GM19372 (cell line): ENCODE data around the gene CEP290.
A peak's percentile ranks its signal among the peaks of the same experiment; 100 is the strongest.
"Not testable (repeated sequence)": the region's sequence is repeated elsewhere in the genome, so short reads cannot be mapped to it uniquely, and the experiment has no call there.

Experiments used
- ATAC-seq: cut with Tn5 transposase; IDR thresholded peaks from one replicate; pipeline ENCODE4 v1.9.1; 2021; ENCODE audit warnings: mild to moderate bottlenecking, low read depth, moderate library complexity; ENCODE audit not compliant: unreplicated experiment

Gene CEP290

DNA sequence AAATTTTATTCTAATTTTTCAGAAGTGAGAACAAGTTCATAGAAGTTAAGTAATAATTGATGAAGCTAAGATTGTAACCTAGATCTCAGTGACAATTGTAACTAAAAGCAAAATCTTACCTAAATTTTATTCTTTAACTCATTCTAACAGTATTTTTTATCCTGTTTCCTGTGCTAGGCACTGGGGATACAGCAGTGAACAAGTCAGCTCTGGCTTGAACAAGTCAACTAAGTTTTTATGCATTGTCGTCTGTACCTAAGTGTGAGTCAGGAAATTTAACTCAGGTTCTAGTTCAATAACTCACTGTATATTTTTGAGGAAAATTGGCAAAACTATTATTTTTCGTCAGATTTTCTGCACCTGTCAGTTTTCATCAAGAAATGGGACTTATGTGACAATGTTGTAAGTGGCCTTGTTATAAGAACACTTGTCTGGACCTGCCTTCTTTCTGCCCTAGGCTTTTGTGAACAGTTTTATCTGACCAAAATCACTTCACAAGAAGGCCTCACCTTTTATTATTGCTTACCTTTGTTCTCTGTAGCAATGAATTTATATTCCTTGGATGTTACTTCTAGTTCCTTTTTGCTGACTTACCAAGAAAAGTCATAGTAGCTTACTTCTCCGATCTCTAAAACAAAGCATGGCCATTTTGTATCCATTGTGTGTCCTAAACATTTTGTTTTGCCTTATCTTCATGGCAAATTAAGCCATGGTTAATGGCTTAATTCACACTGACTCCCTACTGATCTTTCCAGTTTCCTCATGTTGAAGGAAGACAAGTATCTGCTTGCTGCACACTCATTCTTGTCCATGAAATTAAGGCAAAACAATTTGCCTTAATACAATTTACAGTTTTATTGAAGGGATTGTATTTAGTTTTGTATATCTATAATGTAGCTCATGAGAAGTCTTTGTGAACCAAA is 2.9 kb upstream of the CEP290 start:
- no peak for ATAC-seq

DNA sequence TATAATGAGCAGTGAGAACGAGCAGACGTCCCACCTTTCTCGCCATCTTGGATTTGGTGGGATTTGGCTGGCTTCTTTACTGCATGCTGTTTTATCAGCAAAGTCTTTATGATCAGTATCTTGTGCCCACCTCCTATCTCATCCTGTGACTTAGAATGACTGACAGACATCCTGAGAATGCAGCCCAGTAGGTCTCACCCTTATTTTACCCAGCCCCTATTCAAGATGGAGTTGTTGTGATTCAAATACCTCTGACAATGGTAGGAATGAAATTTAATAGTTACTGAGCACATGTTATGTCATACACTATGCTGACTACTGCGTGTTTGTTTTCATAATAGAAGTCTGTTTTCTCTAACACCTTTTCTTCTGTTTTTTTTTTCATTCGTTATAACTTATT is 2.1 kb upstream of the CEP290 start:
- ATAC-seq = no peak

DNA sequence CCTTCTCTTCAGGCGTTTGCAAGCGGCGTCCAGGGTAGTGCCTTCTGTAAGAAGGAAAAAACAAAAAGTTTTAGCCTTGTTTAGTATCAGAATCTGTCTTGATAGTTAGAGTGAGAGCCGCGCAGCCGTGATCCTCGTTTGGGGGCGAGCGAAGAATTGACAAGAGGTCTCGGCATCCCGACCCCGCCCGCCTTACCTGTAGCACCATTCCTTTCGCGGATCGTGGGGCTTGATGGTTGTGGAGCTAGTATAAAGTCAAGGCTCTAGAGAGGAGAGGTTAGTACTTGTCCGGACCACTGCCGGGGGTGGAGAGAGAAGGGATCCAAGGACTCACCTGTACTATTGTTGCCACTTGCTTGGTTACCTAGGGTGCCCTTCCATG is 713 bp upstream of the CEP290 start:
- ATAC-seq = peak; percentile 0

DNA sequence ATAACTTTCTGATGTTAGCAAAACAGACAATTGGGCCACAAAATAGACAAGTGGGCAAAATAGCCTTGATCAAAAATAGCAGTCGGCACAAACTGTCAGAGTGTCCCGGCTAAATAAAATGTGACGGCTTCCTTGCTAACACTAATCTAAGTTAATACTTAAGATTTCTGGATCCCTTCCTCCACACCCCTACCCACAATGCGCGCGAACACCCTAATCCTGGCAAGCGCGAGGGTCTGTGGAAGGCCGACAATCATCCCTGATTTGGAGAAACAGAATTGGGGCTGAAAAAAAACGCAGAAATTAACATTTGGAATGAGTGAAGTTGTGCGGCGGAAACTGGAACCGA is 489 bp downstream of the CEP290 start:
- ATAC-seq = no peak

DNA sequence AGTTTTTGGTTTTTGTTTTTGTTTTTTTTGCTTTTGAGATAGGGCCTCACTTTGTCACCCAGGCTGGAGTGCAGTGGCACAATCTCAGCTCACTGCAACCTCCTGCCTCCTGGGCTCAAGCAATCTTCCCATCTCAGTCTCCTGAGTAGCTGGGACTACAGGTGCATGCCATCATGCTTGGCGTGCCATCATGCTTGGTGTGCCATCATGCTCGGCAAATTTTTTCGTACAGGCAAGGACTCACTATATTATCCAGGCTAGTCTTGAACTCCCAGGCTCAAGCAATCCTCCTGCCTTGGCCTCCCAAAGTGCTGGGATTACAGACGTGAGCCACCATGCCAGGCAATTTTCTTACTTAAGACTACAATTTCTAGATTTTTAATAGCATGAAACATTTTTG is 2.2 kb downstream of the CEP290 start:
- not testable (repeated sequence) for ATAC-seq

DNA sequence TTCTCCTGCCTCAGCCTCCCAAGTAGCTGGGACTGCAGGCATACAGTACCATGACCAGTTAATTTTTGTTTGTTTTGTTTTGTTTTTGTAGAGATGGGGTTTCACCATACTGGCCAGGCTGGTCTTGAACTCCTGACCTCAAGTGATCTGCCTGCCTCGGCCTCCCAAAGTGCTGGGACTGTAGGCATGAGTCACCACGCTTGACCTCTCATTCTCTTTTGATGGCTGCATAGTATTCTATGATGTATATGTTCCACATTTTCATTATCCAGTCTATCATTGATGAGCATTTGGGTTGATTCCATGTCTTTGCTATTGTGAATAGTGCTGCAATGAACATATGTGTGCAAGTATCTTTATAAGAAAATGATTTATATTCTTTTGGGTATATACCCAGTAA is 8.7 kb downstream of the CEP290 start:
- ATAC-seq = not testable (repeated sequence)

DNA sequence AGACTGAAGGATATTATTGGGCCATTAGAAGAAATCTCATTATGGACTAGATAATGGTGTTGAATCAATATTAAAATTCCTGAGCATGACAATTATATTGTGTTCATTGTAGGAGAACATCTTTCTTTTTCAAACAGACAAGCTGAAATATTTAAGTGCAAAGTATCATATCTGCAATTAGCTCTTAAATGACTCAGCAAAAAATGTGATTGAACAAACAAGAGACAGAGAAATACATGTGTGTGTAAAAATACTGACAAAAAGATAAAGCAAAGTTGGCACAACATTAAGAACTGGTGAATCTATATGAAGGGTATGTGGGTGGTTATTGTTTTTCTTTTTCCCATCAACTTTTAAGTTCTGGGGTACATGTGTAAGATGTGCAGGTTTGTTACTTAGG is 9.5 kb downstream of the CEP290 start:
- no peak for ATAC-seq

DNA sequence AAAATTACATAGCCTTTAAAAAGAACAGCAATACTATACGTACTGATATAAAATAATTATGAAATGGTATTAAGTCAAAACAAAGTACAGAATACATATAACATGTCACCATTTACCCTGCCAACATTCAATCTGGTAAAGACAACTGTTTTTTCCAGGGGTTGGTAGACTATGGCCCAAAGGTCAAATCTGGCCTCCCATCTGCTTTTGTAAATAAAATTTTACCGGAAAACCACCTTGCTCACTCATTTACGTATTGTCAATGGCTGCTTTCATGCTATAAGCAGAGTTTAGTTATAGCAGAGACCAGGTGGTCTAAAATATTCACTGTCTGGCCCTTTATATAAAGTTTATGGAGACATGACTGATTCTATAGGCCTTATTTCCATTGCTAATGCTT is 14.0 kb downstream of the CEP290 start:
- no peak for ATAC-seq

DNA sequence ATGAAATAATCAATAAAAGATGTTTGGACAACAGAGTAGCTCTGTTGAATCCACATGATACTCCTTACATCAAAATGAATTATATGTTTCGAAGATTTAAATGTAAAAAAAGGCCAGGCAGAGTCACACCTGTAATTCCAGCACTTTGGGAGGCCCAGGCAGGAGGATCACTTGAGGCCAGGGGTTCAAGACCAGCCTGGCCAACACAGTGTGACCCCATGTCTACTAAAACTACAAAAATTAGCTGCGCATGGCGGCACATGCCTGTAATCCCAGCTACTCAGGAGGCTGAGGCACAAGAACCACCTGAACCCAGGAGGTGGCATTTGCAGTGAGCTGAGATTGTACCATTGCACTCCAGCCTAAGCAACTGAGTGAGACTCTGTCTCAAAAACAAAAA is 14.8 kb downstream of the CEP290 start:
- no peak for ATAC-seq

DNA sequence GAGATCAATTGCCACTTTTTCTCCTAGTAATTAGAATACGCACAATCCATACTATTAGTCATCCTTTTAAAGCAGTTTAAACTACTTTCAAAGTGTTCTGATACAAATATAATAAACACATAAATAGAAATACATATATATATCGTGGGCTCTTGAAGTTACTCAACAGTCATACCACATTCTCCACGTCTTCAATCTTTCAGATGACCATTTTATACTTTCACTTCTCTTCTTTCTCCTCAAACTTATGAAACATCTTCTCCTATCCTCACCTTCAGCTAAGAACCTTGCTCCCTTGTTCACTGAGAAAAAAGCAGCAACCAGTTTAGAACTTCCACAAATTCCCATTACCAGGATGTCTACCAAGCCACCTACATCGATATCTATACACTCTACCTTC is 19.2 kb downstream of the CEP290 start:
- ATAC-seq = no peak

DNA sequence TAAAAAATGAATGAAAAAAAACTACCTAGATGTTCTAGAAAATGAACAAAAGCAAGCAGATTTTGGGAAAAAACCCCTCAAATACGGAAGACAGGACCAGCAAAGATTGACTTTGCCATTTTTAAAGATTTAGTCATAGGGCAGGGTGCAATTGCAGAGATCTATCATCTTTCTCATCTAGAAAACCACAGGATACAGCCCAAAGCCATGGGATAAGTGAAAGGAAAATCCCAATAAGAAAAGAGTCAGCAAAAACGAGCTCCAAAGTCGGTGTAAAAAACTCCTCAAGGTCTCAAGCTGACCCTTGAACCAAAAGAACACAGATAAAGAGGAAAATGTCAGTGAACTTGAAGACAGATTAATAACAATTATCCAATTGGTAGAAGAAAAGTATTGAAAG is 28.0 kb downstream of the CEP290 start:
- ATAC-seq = no peak

DNA sequence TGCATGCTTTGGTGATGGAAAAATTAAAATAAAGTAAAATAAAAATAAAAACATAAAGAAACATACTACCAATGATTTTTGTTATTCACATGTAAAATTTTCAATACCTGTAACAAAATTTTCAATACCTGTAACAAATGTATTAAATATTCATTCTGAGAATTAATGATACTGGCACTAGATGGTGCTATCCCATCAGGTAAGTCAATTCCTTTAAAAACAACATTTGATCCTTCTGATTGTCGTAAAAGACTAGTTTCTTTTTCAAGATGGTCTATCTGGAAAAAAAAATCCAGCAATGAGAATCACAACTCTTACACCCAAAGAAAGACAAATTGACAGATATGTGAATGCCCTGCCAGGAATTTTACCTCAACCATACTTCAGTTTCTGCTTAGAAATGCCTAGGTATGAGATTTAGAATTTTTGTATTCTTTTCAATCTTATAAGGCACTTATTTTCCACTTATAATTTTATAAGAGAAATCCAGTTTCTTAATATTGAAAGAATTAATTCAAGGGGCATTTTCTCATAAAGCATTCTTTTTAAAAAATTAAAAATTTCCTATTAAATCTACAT is 30.7 kb downstream of the CEP290 start:
- ATAC-seq = no peak

DNA sequence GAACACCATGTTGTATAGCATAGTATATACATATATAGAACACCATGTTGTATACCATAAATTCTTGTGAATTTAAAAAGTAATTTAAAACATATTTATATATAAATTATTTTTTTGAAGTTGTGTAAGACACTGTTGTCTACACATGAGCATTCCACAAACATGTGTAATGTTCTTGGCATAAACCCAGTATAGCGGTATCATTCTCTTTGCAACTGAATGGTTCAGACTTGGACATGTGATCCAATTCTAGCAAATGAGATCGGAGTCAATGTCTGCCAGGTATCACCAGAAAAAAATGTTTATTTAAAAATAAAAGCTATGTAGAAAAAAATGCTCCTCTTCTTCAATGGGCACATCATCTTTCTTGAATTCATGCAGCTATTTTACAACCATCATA is 33.9 kb downstream of the CEP290 start:
- ATAC-seq = no peak

DNA sequence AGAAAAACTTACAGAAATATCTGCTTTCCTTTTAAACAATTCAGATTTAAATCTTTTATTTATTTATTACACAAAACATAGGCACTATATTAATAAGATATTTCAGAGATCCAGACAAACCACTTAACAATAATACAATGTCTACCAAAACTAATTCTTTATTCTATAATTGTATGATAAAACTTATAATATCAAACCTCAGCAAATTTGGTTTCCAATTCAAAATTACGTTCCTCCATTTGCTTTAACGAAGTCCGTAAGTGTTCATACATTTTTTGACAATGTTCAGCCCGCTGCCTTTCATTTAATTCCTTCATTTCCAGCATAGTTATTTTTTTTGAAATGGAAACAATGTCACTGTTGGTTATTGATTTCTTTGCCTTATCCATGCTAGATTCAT is 48.3 kb downstream of the CEP290 start:
- ATAC-seq = no peak

DNA sequence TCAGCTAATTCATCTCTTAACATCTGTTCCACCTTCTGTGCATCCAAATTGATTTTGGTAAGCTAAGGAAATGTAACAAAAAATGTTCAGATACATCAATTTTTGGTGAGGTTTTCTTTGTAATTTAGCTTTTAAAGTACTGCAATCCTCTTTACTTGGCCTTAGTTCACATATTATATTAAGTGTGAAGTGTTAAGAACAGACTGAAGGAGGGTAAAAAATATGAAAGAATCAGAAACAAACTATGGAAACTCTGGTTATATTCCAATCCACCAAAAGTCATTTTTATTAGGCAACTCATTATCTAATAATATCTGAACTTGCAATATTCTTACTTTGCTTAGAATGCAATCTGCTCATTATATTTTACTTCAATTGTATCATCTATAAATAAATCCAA is 49.1 kb downstream of the CEP290 start:
- no peak for ATAC-seq

DNA sequence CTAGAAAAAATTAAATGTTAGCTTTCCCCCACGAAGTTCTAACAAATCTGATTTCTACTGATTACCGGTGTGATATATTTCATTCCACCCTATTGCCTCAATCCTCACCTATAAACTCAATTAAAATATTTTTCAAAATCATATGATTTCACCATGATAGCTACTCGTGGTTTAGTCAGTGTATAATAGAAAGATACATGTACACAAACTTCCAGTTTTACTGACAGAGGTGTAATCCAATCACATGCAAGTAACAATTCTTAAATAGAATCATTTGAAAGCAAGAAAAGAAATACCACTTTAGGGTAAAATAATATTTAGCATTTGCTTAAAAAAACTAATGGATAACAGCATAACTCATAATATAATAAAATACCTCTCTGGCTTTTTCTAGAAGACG is 57.7 kb downstream of the CEP290 start:
- no peak for ATAC-seq

DNA sequence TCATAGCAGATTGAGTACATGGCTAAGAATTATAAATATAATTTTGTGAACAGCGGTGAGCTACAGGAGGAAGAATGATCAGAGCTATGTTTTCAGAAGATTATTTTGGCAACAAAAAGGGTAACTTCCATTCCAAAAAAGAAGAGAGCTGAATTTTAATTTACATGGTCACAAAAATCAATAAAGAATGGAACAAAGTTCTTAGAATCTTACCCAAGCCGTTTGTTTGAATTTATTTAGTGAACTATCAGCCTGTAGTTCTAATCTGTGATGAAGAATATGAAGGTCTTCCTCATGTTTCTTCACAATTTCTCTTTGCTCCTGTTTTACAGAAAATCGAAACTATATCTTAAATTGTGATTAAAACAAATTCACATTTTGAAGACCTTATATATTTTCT is 58.3 kb downstream of the CEP290 start:
- no peak for ATAC-seq

DNA sequence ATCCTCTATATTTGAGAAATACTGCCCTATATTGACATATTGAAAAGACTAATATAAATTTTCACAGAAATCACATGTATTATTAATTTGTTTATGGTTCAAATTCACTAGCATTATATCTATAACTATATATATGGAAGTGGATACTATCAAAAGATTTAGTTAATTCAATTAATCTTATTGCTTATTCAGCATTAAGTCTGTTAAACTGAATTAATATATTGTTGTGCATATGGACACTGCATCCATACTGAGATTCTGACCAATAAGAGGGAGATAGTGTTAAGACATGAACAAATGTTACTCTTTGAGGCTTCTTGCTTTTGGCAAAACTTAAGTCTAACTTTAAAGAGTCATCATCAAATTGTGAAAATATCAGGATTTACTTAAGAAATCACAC is 60.6 kb downstream of the CEP290 start:
- ATAC-seq = no peak

DNA sequence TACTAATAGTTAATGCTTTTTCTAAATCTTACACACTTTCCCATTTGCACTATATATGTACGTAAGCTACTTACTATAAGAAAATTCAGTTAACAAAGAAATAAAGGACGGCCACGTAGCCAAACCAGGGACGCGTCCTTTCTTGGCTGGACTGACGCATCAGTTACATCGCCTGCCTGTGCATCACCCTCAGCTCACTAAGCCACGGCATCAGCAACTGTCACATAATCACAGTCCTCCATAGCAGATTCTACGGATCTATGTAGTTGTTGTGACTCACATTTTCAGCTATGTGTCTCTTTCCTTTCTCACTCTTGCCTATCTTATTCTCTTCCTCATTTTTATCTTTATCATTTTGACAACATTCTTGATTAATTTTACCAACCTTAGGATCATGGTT is 74.6 kb downstream of the CEP290 start:
- ATAC-seq = no peak

DNA sequence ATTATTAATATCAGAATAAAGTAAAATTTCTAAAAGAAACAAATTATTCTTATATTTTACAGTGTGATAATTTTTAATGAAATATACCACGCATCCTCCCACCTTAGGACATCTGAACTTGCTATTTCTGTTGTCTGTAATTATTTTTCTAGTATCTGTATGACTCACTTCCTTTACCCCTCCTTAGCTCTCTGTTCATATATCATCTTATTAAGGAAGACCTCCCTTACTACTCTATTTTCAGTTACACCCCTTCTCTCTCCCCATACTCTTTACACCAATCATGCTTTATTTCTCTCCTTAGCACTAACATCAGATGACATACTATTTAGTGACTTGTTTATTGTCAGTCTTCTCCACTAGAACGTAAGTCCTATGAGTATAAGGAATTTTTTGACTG is 78.5 kb downstream of the CEP290 start:
- ATAC-seq = peak; percentile 89

DNA sequence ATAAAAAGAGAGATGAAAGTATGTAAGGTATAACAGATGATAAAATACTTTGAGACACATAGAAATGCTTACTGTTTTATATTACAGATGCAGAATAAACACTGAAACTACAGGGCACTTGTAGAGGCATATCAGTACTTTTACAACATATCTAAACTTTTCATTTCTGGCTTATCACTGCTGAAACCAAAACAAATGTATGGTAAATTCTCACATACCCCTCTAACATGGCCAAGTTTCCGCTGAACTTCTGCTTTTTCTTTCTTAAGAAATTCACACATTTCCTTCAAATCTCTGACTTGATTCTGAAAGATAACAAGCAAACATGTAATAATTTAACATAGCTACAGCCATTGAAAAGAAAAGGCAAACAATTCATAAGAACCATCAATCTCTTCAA is 79.4 kb downstream of the CEP290 start:
- peak; percentile 57 for ATAC-seq

DNA sequence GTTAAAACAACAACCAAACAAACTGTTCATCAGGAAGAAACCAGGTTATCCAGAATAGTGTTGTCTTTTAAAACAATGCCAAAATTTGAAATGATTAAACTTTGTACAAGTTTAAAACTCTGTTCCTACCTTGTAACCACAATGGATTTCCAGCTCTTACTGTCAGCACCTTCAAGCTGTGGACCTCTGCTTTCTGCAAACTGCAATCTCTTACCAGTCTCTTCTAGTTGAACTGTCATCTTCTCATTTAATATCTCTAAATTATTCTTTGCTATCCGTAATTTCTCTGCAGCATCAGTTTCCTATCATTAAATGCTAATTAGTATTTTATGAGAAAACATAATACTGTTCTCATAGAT is 83.2 kb downstream of the CEP290 start:
- no peak for ATAC-seq
